ENCODE data around the gene SENP8.

GRCh38 chr15:72112805-72113204, 5.4 kb upstream of the SENP8 start:
- TF ChIP-seq POLR2A (IDR thresholded peaks at IDR 0.05; ENCODE audit: low read depth, low read length): no peak
- TF ChIP-seq POLR2AphosphoS5 (IDR thresholded peaks at IDR 0.05; ENCODE audit: low read depth, low read length): no peak
- no peak for TF ChIP-seq TAF1 (IDR thresholded peaks at IDR 0.05; ENCODE audit: borderline replicate concordance, low read depth, low read length)
